GM04503 (cell line): ENCODE results near the gene TSPAN5.

Source experiments
- DNase-seq: peaks from one replicate; pipeline ENCODE4 v3.0.0-alpha.2; 2012; ENCODE audit warnings: low read depth

TSPAN5 gene

GRCh38 chr4:98585596-98585995, 72.8 kb downstream of the TSPAN5 start:
- no peak for DNase-seq

- no peak for DNase-seq
Measured at GRCh38 chr4:98584265-98584664, 74.1 kb downstream of the TSPAN5 start.

GRCh38 chr4:98583265-98583664, 75.1 kb downstream of the TSPAN5 start:
- no peak for DNase-seq

- no peak for DNase-seq
Measured at GRCh38 chr4:98581126-98581525, 77.3 kb downstream of the TSPAN5 start.

GRCh38 chr4:98577956-98578355, 80.5 kb downstream of the TSPAN5 start:
- DNase-seq = no peak

GRCh38 chr4:98574816-98575215, 83.6 kb downstream of the TSPAN5 start:
- no peak for DNase-seq

- DNase-seq = no peak
Measured at GRCh38 chr4:98573791-98574190, 84.6 kb downstream of the TSPAN5 start.

- no peak for DNase-seq
Measured at GRCh38 chr4:98572697-98573096, 85.7 kb downstream of the TSPAN5 start.

GRCh38 chr4:98571161-98571786, 87.1 kb downstream of the TSPAN5 start:
- DNase-seq = no peak

GRCh38 chr4:98570151-98570797, 88.1 kb downstream of the TSPAN5 start:
- DNase-seq = no peak

GRCh38 chr4:98568941-98569663, 89.3 kb downstream of the TSPAN5 start:
- DNase-seq = no peak

GRCh38 chr4:98567611-98568010, 90.8 kb downstream of the TSPAN5 start:
- DNase-seq = no peak

- DNase-seq = no peak
Measured at GRCh38 chr4:98566361-98567008, 91.9 kb downstream of the TSPAN5 start.

GRCh38 chr4:98565681-98566301, 92.6 kb downstream of the TSPAN5 start:
- no peak for DNase-seq

- no peak for DNase-seq
Measured at GRCh38 chr4:98564852-98565251, 93.6 kb downstream of the TSPAN5 start.

- DNase-seq = no peak
Measured at GRCh38 chr4:98560321-98560720, 98.1 kb downstream of the TSPAN5 start.

GRCh38 chr4:98558471-98559169, 99.8 kb downstream of the TSPAN5 start:
- DNase-seq = no peak

GRCh38 chr4:98557194-98557892, 101.1 kb downstream of the TSPAN5 start:
- DNase-seq = no peak

GRCh38 chr4:98556451-98556850, 102.0 kb downstream of the TSPAN5 start:
- DNase-seq = no peak

- no peak for DNase-seq
Measured at GRCh38 chr4:98555798-98556445, 102.5 kb downstream of the TSPAN5 start.
